HG03469 (cell line): Measurements from ENCODE around the gene CLDN6.

Experiments used
- ATAC-seq: cut with Tn5 transposase; IDR thresholded peaks from one replicate; pipeline ENCODE4 v1.9.1; 2021; ENCODE audit warnings: mild to moderate bottlenecking, moderate library complexity, moderate number of reproducible peaks; ENCODE audit not compliant: unreplicated experiment

Gene CLDN6

GRCh38 chr16:2992383-2993081, 25.5 kb downstream of the CLDN6 start:
- no peak for ATAC-seq

- no peak for ATAC-seq
Measured at GRCh38 chr16:2991566-2992261, 26.3 kb downstream of the CLDN6 start.

DNA sequence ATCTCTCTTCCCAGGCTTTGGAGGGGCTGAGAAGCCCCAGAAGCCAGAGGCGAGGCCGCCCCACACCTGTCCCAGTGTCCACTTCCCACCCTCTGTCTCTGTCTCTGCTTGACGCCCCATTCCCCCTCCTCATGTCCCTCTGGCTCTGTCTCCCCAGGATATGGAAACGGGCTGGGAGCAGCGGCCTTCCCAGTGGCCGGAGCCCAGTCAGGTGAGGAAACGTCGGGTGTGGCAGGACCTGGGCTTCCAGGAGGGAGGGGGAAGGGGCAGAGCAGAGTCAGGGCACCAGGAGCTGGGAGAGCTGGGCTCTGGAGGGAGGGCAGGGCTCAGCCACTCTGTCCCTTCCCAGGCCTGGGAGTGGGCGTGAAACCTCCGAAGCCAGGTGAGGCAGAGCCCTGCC, 27.1 kb downstream of the CLDN6 start:
- ATAC-seq, result no peak

DNA sequence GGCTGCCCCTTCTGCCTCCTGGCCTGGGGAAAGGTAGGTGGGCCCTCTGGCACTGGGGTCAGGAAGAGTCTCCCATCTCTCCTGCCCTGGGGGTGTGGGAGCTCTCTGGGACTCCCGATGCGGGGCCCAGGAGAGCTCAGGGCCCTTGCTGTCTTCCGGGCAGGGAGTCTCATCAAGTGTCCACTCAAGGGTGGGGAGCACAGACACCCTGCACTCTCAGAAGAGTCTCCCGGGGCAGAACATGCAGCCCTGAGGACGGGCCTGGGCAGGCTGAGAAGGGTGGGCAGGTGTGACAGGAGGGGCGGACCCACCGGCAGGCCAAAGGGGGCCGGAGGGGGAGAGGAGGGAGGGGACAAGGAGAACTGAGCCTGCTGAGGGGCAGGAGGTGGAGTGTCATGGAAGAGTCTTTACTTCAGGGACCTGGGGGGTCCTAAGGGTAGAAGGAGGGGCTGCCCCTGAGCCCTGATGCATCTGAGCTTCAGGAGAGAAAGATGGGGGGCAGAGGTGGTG, 29.3 kb downstream of the CLDN6 start:
- no peak for ATAC-seq

DNA sequence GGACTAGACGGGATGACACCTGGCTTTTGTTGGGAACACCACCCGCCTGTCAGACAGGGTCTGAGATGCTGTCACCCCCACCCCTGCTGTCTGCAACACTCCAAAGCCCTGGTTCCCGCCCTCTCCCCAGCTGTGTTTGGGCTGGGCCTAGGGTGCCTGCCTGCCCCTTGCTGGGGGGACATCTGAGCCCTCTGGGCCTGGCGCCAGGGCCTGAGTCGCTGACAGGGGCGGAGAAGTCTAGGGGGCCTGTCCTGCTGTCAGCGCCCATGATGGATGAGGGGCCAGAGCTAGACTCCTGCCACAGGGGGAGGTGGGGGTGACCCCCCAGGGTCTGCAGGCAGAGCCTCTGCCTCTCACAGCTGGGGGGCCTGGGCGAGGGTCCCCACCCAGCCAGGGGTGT, 30.1 kb downstream of the CLDN6 start:
- ATAC-seq, result no peak

- no peak for ATAC-seq
Measured at GRCh38 chr16:2987286-2987685, 30.7 kb downstream of the CLDN6 start.

DNA sequence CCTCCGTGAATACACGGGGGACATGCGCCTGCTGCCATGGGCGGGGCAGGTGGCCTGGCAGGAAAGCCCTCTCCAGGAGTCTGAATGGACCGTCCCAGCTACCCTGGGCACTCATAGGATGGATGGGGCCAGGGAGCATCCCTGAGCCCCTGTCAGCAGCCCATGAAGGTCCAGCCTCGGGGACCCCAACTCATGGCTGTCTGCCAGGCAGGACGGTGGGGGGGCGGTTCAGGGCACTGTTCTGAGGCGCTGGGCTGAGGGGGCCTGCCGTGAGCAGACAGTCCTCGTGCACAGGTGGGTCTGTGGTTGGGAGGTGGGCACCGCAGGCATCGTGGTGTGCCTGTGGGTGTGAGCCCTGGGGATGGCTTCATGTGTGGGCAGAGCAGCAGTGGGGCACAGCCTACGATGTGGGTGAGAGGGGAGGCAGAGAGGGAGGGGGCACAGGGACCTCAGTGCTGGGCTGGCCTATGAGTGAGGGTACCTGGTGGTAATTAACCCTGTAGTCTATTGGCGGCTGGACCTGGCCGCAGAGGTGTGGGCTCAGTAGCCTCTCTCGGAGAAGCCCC, 31.3 kb downstream of the CLDN6 start:
- no peak for ATAC-seq

DNA sequence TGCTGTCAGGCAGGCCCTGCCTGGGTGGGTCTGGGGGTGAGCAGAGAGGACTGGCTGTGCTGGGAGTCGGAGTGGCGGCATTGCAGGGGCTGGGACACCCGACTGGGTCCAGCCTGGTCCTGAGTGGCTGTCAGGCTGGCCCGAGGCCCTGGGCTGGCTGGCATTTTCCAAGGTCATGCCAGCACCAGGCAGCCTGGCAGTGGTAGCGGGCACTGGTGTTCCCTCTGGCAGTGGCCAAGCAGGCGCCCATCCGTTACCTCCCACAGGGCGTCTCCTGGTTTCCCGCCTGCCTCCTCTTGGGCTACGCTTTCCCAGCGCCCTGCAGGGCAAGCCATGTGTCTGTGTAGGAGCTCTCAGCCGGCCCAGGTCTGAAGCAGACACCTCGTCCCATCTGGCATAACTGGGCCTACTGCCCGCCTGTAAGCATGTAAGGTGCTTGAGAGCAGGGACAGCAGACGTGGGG, 32.1 kb downstream of the CLDN6 start:
- ATAC-seq, result no peak

DNA sequence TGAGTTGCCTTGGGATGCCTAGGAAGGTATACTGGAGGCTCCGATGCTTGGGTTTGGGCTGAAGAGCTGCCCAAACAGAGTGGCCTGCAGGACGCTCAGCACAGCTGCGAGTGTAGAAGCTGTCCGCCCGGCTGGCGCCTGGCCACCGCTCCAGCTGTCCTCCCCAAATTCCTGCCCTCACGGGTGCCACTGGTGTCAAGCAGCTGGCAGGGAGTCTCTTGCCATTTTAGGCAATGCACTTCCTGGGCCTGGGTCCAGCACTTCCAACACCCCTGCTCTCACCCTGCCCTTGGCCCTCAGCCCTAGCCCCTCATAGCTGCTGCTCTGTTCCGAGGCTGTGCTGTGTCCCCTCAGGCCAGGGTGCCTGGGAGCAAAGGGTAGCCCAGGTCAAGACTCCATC, 32.5 kb downstream of the CLDN6 start:
- ATAC-seq, result no peak

DNA sequence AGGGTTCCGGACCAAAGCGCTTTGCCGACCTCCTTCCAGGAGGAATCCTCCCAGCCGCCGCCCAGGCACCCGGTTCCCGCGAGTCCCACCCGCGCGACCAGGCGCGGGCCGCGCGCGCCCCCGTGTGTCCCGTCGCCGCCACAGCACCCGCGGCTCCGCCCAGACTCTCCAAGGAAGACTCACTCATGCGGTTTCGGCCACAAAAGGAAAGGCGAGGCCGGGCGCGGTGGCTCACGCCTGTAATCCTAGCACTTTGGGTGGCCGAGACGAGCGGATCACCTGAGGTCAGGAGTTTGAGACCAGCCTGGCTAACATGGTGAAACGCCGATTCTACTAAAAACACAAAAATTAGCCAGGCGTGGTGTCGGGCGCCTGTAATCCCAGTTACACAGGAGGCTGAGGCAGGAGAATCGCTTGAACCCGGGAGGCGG, 34.3 kb downstream of the CLDN6 start:
- ATAC-seq, result no peak

DNA sequence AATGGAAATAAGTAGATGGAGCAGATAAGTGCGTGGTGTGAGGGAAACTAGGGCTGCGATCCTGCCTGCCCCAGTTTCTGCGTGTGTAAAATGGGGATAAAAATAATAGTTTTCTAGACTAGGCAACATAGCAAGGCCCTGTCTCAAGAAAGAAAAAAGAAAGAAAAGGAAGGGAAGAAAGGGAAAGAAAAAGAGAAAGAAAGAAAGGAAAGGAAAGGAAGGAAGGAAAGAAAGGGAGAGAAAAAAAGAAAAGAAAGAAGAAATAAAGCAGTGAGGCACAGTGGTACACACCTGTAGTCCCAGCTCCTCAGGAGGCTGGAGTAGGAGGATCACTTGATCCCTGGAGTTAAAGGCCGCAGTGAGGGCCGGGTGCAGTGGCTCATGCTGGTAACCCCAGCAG, 35.6 kb downstream of the CLDN6 start:
- ATAC-seq, result no peak

GRCh38 chr16:2981899-2982250, 36.1 kb downstream of the CLDN6 start:
- no peak for ATAC-seq

DNA sequence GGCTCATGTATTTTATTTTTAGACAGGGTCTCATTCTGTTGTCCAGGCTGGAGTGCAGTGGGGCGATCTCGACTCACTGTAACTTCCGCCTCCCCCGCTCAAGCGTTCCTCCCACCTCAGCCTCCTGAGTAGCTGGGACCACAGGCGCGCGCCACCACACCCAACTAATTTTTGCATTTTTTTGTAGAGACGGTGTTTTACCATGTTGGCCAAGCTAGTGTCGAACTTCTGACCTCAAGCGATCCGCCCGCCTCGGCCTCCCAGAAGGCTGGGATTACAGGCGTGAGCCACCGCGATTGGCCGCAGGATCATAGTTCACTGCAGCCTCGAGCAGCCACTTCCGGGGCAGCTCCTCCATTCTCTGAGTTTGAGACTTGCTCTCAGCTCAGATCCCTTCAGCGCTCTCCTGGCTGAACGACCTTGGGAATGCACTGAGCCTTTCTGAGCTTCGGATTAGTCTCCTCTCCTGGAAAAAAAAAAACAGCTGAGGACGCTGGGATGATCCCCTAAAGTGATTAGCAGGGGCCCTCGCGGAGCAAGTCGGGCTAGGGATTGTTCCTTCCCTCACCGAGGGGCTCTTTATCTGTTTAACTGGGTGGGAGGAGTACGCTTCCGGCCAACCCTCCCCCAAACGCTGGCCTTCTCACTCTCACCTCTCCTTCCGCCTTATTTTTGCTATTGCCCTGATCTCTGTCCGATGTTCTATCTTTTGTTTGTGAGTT, 36.6 kb downstream of the CLDN6 start:
- ATAC-seq, result no peak

- peak; percentile 57 for ATAC-seq
Measured at GRCh38 chr16:2980227-2981176, 37.5 kb downstream of the CLDN6 start, which contains the start of gene PKMYT1. Gene PKMYT1, minus strand, starts transcription at chr16:2980446. Its CDS starts 789 bp downstream, at chr16:2979657.

DNA sequence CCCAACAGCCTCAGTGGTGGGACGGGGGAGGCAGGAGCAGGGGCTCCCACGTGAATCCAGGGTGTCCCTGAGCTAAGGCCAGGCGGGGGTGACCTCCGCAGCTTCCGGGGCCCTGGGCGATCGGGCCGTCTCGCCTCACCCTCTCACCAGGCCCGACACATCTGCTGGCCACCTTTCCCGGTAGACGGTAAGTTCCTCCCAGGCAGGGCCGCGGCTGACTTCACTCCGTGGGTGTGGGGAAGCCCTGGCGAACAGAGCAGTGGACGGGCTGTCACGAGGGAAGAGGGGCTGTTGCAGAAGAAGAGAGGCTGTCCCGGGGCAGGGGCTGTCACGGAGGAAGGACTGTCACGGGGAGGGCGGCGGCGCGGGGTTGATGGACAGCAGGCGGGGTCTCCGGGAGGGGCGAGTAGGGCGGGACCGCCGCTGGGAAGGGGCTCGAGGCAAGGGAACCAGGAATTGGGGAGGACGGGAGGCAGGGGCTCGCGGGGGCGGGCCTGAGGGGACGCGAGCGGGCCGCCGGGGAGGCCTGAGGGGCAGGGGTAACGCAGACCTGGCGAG, 38.2 kb downstream of the CLDN6 start:
- no peak for ATAC-seq

DNA sequence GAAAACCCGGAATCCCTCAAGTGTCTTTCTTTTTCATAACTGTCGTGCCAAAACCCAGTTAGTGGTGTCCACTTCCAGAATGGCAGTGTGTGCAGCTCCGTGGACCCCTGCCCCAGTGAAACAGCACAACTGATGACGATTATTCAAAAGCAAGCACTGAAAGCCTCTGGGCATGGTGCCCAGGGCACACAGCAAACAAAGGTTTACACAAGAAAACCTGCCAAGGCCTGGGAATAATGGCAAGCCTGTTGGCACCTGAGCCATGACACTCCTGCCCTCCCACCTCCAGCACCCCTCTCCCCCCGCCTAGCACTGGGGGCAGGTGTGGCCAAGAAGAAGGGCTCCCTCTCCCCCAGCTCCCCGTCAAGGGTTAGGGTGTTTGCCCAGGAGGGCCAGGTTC, 40.5 kb downstream of the CLDN6 start:
- ATAC-seq, result no peak

DNA sequence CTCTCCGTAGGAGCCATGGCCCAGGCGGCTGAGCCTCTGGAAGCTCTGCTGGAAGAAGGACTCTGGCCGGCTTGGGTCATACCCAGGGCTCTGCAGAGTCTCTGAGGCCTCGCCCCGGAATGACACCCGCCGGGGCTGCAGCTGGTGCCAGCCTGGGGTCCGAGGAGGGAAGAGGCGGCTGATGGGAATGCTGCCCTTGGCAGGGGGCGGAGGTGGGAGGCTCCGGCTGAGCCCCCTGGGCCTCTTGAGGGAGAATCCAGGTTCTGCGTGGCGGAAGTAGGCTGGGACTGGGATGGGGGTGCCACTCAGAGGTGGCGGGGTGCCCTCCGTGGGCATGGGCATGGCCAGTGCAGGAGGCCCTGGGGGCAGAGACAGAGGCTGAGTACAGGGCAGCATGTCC, 41.3 kb downstream of the CLDN6 start:
- no peak for ATAC-seq

DNA sequence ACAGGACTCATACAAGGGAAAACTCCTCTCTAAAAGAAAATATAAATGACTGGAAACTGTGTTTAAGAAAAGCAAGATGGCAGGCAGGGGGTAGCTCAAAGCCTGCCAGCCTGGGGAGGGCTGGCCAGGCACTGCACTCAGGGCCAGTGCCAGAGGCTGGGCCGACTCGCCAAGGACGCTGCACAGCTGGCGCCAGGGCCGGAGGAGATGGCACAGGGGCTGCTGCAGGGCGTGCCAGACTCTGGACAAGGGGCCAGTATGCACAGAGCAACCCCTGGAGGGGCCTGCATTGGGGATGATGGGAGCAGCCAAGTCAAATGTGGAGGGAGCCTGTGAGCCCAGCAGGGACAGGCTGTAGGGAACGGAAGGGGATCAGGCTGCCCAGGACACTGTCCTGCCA, 41.8 kb downstream of the CLDN6 start:
- ATAC-seq, result no peak

- no peak for ATAC-seq
Measured at GRCh38 chr16:2975161-2975795, 42.7 kb downstream of the CLDN6 start.
